Measurements from ENCODE around the gene PLD4.

PLD4 gene

DNA sequence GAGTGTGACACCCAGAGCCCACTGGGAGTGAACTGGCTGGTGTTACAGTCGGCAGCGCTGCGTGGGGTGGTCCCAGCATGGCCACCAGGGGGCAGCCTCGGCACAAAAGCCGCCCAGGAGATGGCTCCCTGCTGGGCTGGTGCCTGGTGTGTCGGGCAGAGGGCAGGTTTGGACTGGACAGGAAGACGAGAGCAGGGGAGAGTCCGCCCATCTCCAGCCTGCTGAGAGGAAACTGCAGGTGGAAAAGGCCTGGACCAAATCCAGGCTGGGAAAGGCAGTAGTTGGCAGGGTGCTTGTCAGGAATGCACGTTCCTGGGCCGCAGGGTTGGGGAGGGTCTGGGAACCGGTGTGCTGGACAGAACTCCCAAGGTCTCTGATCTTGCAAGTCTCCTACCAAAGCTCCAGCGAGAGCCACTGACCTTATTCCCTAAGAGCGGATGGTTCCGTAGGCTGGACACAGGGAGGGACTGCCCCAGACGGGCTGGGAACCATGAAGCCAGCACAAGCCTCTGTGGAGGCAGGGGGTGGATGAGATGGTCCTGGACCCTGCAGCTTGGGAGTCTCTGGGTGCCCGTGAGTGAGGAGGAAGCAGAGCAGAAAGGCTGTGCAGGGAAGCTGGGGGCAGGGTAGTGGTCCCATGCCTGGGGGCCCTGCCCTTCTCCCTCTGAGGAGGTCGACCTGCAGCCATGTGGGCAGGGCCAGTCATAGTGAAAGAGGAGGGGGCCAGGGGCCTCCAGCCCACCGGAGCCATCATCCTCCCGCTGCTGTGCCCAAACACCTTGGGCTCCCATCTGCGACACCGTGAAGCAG, 51.7 kb downstream of the PLD4 start:
- DNase-seq = peak; percentile 86

DNA sequence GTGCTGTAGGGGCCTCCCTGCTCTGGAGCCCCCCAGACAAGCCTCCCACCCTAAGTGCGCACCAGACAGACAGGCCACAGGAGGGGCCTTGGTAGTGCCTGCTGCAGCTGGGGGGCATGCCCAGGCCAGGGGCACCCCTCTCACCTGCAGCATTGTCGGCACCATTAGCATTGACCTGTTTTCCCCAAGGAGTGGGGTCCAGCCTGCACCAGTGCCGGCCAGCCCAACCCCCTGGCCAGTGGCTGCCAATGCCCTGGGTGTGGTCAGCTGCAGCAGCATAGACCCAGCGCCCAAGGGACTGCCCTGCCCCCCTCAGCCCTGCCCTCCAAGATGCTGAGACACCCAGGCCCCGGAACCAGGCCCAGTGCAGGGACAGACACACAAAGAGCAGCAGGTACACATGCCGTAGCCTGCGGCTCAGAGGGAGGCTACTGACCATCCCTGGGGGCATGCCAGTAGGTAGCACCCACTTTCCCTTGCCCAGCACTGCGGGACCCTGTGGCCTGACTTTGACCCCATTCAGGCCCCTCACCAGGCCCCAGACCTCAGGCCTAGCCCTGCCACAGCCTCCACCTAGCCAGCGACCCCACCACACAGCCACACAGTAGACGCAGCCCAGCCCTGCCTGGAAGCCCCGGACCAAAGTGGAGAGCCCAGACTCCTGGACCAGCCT, 52.5 kb downstream of the PLD4 start:
- no peak for DNase-seq

DNA sequence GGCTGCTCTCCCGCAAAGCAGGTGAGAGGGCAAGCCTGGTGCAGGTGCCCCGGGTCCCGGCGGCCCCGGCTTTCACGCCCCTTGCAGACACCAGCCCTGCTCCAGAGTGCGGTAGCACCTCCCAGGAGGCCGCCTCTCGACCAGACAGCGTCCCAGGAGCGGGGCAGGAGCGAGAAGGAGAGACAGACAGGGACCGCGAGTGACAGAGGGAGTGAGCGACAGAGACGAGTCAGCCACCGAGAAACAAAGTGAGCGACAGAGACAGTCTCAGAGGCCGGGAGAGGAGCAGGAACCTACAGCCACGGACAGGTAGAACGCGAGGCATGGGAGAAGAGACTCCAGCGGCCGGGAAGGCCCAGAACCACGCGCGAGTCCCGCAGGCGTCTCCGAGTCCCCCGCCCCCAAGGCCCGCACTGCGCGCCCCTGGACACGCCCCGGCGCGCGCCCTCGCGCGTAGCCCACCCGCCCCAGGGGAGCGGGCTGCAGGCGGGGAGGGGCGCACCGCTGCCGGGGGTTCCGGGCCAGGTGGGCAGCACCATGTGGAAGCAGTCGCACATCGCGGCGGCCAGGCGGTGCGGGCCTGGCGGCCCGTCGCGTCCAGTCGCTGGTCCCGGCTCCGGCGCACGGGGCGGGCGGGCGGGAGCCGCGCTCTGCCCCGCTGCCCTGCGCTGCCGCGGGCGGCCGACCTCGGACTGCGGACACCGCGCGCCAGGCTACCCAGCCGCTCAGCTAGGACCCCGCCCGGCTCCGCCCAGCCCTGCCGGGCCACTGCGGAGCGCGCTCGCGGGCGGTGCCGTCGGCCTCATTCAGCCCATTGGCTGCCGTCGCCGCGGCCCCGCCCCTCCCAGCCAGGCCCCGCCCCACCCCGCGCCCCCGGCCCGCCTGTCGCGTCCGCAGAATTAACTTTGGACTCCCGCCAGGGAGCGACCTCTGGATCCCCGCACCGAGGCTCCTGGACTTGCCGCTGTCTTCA, 53.3 kb downstream of the PLD4 start, which contains the start of gene AHNAK2:
Gene AHNAK2, minus strand, starts transcription at position 694 of the 973 bp plus-strand sequence. Its CDS starts 137 bp downstream, at position 557.
- peak; percentile 76 for DNase-seq

DNA sequence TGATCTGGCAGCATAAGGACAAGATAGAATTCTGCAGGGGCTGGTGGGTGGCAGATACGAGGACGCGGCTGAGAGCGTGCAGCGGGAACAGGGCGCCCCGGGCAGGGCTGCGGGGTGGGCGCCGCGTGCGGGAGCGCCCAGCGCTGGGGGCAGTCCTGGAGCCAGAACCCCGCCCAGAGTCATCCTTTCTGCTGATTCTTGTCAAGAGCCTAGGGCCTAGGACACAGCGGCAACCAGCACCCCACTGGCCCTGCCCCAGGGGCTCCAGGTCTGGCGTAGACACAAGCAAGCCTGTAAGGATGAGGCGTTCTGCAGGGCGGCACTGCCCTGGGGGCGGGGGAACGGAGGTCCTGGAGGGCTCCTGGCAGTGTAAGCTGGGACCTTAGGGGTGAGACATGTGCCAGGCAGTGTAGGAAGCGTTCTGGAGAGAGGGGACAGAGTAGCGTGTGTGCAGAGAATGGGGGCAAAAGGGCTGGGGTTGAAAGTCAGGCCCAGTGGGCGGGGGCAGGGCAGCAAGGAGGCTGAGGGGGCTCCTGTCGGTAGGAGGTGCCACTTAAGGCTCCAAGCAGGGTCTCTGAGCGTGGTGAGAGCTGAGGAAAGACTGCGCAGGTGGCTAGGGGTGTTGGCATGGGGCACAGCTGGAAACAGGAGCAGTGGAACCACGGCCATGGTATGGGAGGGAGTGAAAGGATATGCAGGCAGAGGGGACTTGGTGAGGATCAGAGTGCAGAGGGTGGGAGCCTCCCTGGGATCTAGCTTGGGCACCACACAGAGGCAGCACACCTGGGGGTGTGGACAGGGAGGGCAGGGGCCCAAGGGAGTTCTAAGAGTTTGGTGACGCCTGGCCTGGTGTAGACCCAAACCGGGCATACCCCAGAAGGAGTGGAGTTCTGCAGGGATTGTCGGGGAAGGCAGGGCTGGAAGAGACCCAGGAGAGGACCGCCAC, 54.3 kb downstream of the PLD4 start:
- DNase-seq = no peak

DNA sequence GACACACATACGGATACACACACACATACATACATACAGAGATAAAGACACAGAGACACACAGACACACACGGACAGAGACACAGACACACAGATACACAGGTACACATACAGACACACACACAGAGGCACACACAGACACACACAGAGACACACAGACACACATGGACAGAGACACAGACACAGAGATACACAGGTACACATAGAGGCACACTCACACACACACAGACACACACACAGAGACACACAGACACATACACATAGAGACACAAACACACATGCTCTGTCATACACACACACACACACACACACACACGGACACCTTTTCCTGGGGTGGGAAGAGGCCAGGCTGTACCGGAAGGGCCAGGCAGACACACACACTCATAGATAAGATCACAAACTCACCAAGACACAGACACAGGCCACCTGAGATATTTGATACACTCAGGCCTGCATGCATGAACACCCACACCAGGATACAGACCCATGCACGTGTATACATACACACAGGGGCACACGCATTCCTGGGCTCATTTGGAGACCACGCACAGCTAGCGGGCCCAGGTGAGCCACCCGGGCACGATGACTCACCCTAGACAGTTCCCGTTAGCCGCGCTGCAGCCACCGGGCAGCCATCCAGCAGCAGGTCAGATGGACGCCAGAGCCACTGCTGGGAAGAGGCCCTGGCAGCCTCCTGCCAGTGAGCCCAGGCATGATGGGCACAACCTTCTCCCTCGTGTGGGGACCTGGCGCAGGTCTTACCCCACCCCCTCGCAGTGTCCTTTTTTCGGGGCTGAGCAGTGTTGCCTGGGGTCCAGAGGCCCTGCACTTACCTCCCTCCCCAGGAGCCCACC, 55.3 kb downstream of the PLD4 start:
- no peak for DNase-seq

DNA sequence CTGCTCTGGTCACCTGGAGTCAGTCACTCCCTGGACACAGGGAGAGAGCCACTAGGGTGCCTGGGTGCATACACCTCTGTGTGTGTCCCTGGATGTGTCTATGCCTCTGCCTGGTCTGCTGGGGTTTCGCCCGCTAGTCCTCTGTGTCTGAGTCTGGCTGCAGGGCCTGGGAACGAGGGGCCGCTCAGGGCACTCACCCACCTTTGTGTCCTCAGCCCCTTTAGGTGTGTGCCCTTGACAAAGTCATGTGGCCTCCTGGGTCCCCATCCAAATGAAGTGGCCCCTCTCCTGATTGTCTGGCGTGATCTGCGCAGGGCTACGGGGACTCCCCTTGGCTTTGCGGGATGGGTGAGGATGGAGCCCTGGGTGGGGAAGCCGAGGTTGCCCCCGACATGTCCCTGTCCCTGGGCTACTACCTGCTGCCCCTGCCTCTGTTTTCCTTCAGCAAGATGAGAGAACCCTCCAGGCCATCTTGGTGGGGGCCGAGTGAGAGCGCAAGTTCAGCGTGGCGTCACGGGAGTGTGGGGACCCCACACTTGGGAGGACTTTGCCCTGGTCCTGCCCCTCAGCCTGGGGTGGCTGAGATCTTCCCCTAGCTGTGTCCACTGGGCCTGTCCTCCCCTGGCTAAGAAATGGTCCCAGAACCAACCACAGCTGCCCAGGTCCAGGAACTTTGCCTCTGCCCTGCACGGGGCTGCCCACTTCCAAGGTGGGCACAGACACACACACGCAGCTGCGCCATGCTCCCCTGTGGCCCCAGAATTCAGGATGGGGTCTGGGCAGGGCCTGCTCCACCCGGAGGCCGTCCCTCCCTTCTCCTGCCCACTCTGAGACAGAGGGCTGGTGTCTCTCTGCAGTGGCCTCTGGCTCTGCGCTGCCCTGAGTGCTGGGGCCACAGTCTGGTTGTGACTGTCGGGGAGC, 56.2 kb downstream of the PLD4 start:
- DNase-seq = no peak

DNA sequence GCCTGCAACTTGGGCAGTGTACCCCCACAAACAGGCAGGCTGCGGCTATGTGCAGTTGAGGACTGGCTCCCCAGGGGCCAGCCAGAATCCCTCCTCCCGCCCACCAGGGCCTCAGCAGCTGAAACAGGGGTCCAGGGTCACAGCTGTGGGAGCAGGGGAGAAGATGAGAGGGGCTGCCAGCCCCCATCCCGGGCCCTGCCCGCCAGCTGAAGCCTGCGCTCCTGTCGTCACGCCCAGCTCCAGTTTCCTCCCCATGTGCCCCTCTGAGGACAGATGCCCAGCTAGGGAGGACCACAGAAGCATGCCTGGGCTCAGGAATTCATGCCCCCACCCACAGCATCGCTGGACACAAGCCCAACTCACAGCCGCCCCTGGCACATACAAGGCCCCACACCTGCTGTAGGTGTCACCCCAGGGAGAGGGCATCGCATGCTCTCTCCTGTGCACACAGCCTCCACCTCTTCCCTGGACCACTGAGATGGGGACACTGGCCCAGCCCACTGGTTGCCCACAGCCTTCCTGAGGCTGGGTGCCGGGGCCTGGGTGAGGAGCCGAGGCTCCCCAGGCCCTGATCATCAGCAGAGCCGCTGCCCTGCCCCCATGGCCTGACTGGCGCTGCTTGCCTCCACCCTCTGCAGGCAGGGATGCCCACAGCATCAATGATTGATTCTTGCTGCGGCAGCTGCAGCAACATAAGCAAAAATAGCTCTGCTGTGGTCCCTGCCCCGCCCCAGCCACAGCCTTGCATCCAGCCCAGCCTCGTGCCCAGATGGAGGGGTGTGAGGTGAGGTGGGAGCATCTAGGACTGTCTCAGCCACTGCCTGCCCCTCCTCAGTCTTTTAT, 57.2 kb downstream of the PLD4 start:
- no peak for DNase-seq

DNA sequence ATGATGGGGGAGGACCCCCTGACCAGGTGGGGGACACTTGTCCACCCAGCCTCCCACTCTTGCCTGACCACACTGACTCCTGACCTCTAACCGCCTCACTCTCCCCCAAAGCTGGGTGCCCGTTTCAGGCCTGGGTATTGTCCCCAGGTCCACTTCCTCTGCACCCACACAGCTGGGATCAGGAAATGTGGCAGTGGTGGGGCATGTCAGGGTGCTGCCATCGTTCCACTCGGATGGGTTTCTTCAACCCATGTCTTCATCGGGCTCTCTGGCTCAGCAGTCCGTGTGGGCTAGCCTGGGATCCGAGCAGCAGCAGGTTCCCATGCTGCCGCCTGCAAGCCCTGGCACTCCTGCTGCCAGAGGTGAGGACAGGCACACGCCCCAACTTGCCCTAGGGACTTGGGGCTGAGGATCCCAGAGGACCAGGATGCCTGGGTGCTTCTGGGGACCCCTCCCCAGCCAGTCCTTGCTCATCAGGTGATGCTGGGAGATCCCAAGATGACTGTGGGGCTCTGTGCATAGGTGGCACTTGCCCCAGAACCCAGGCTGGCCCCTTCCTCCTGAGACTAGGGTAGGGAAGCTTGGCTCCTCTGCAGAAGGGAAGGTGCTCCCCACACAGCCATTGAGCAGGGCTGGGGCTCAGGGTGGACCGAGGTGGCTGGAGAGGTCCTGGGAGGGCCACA, 58.0 kb downstream of the PLD4 start:
- no peak for DNase-seq

Measured in NCI-H1105 (cell line).